ENCODE results near the gene FHOD3.

FHOD3 gene

DNA sequence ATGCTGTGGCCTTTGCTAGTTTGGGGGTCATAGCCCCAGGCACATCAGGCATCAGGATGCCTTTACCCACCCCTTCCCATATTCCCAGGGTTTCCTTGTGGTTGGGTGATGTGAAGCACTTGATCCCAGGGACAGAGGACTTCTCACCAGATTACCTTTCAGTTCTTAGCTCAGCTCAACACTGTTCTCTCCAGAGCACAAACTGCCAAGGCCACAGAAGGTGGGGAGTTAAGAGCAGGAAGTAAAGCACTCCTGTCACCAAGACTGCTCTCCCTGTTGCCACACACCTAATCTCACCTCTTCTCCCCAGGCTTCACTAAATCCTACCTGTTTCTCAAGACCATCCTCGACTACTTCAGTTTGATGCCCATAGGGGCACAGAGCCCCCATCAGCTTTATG lies 25.9 kb downstream of the FHOD3 start:
- no peak for DNase-seq

GRCh38 chr18:36325846-36326245 lies 28.3 kb downstream of the FHOD3 start:
- DNase-seq, result no peak

DNA sequence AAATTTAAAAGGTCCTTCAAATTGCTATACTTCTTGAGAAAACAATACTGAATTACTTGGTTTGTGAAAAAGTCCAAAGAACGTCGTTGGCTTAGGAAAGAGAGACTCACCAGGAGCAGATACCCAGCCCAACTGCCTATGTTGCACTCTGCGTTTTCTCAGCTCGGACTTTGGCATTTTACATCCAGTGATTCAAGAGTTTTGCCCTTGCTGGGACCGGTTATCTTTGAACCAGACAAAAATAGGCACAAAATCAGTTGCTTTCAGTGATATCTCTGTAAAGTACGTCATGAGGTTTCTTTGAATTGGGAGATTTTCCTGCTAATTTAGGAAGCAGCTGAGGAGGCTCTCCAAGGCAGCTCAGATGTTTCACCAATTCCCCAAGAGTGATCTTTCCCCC lies 29.3 kb downstream of the FHOD3 start:
- no peak for DNase-seq

GRCh38 chr18:36327352-36328316 lies 30.1 kb downstream of the FHOD3 start:
- no peak for DNase-seq

GRCh38 chr18:36328385-36328858 lies 30.9 kb downstream of the FHOD3 start:
- no peak for DNase-seq

DNA sequence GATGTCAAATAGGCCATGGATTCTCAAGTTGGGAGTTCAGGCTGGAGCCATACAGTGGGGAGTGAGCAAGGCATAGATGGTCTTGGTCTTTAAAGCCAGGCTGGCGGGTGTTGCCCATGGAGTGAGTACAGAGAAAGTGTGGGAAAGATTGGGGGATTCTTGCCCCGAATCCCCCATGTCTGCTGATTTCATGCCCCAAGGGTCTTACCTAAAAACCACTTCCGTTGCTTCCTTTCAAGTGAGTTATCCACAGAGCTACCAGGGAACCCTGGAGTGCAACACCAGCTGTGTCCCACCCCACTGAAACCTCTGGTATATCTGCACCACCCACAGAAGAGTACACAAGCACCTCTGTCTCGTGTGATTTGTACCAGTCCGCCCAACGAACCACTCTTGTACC lies 31.4 kb downstream of the FHOD3 start:
- no peak for DNase-seq

GRCh38 chr18:36329684-36330434 lies 32.3 kb downstream of the FHOD3 start:
- no peak for DNase-seq

DNA sequence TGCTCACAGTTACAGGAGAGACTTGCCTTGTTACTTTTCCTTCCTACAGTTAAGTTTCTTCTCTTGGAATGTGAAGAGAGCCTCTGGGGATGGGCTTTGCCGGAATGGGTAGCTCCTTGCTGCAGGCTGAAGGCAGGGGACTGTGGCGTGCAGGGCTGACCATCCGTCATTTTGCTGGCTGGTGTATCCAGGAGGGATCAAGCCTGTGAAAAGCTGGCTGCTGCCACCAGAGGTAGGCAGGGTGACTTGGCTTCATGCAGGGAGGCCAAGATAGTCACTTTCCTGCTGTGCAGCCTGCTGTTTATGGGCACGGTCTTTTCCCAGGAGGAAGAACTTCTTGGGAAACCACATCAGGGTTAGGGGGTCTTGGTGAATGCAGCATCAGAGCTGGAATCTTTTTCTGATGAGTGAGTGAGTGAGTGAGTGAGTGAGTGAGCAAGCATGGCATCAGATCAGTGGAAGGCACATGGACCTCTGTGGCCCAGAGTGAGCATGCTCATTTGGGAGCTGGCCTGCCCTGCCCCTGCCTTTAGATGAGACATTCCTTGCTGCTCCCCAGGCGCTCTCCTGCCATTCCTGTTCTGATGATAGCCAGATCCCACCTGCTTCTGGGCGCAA lies 33.0 kb downstream of the FHOD3 start:
- no peak for DNase-seq

GRCh38 chr18:36331521-36331971 lies 34.0 kb downstream of the FHOD3 start:
- no peak for DNase-seq

DNA sequence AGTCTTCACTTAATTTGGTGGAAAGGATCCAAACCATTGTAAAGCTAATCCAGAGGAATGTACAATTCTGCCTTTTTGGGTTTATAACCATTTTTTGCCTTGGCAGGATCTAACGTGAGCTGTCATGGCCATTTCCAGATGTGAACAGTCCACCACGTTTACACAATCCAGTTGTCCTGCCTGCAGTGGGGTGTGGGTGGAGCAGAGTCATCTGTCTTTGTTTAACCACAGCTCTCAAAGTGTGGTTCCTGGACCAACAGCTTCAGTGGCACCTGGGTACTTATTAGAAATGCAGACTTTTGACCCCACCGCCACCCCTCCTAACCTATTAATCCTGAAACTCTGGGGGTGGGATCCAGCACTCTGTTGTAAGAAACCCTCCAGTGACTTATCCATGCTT lies 35.9 kb downstream of the FHOD3 start:
- no peak for DNase-seq

DNA sequence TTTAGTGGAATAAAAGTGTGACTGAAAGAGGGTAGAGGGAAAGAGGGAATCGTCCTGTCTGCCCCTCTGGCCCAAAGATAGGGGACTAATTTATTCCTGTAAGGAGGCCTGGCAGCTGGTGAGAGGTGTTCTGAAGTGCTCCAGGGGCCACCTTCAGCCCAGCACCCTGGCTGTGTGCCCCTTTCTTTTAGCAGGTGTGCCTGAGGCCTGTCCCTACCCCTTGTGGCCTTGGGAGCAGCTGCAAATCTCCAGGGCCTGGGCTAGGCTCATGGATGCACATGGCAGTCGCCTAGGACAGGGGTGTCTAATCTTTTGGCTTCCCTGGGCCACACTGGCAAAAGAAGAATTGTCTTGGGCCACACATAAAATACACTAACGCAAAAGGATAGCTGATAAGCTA lies 37.3 kb downstream of the FHOD3 start:
- no peak for DNase-seq

GRCh38 chr18:36335476-36336279 lies 38.2 kb downstream of the FHOD3 start:
- no peak for DNase-seq

DNA sequence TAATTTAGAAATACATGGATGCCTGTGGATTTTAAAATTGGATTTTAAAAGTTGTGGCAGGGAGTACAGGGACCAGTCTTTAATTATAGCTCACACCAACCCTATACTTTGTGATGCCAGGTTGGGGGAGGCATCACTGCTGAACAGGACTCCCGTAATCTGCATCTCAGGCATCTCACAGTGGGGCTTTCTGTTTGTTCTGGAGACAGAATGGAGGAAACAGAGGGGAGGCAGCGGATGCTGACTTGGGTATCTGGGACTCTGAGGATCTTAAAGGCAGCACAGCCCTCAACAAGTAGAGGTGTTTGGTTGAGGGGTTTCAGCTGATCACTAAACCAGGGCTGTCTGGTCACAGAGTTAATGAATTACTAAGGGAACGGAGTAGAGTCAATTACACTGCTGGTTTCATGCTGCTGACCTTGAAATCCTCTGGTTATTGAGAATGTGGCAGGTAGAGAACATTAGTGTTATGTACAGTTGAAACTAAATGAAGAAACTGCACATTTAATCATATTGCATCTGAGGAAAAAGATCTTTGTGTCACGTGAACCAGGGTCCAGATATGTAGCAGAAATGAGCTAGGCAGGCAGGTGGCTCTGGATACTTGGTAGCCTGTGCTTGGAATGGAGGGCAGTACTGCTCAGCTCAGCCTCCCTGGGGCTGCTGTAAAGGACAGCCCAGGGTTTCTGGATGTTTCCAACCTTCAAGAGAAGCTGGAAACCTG lies 40.3 kb downstream of the FHOD3 start:
- DNase-seq, result no peak

DNA sequence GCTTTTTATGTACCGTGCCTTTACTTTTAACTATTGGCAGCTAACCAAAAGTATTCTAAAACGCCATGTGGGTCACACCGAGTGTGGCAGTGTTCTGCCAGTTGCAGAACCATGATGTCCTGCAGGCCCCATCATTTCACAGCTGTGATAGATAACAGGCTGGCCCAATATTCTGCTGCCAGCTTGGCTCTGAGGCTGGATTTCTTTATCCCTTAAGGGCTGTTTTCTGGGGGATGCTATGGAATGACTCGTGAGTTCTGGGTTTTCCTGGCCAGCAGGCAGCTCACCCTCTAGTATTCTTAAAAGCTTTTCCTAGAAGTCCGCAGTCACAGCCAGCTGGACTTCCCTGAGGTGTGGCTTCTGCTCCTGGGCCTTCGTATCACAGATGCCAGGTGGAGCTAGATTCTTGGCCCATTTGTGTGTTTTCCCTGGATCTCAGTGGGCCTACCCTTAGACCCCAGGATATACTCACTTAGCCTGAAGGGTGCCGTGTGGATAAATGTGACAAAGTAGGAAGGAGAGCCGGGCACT lies 41.0 kb downstream of the FHOD3 start:
- DNase-seq, result no peak

GRCh38 chr18:36340246-36340645 lies 42.7 kb downstream of the FHOD3 start:
- no peak for DNase-seq

DNA sequence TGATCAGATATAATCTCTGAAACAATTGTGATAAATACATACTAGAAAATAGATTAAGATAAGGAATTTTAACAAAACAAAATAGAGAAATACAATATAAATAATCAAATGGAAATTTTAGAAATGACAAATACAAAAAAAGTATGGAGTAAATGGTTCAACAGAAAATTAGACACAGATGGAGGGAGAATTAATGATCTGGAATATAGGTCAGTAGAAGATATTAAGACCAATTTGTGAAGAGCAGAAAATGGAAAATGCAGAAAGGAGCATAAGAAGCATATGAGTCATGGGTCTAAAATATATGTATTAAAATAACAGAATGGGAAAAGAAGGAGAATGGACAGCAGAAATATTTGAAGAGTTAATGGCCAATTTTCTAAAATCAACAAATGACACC lies 44.4 kb downstream of the FHOD3 start:
- DNase-seq, result no peak

- no peak for DNase-seq
These were observed 50.8 kb downstream of the FHOD3 start for GRCh38 chr18:36348331-36348730.

GRCh38 chr18:36348971-36349417 lies 51.5 kb downstream of the FHOD3 start:
- DNase-seq, result no peak

DNA sequence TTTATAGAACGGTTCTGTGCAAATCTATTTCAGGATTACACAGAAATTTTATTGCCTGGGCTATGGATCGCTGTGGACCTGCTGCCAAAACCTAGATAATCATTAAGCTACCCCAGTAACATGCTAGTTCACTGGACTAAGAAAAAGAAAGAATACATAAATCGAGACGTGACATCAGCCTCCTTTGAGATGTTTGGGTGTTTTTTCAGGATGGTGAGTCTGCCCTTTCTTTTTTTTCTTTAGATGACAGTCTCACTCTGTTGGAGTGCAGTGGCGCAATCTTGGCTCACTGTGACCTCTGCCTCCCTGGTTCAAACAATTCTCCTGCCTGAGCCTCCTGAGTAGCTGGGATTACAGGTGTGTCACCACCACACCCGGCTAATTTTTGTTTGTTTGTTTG lies 52.0 kb downstream of the FHOD3 start:
- DNase-seq, result no peak

GRCh38 chr18:36350251-36350651 lies 52.7 kb downstream of the FHOD3 start:
- no peak for DNase-seq

DNA sequence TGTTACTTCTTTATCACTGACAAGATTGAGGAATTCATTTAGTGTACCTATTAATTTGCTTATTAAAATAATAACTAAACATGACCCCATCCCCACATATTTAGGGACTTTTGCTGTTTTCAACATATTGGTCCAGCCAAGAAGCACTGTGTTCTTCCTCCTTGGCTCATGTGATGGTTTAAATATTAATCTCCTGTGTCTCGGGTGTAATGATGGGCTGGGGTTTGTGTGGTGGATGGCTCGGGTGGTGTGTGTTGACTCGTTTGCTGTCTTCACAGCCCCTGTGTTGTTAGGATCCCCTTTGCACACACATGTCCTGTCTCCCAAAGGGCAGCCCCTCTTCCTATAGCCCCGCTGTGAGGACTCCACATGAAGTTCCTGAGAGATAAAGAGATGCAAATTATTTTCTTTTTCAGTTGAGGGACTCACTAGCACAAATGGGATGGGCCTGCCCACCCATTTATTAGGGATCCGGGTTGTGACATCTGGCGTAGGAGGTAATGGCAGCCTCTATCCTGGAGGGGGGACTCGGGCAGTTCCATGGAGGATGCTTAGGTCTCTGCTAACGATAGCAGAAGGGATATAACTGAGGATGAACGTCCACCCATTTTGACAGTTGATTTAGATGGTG lies 53.4 kb downstream of the FHOD3 start:
- DNase-seq, result no peak

Measured in stimulated activated CD4-positive, alpha-beta T cell treated with anti-CD3 and anti-CD28 coated beads, Interleukin-4, amount 100 ng/mL, for 4 hours (primary cell).